ENCODE results near the gene TMEM52.

TMEM52 gene

GRCh38 chr1:1907098-1907736 lies 11.9 kb downstream of the TMEM52 start:
- TF ChIP-seq CTCF (conservative IDR thresholded peaks at IDR 0.05; ENCODE audit: control insufficient read depth, insufficient read depth, low read depth, low read length) = no peak
- DNase-seq (ENCODE audit: low read depth) = no peak
- no peak overlapping the region for H3K4me3 ChIP-seq (ENCODE audit: control insufficient read depth, low read depth, low read length)

GRCh38 chr1:1906185-1907097 lies 12.6 kb downstream of the TMEM52 start:
- TF ChIP-seq CTCF (conservative IDR thresholded peaks at IDR 0.05; ENCODE audit: control insufficient read depth, insufficient read depth, low read depth, low read length) = peak; percentile 95
- H3K4me3 ChIP-seq (ENCODE audit: control insufficient read depth, low read depth, low read length) = no peak overlapping the region
- DNase-seq (ENCODE audit: low read depth) = peak; percentile 77

- DNase-seq (ENCODE audit: low read depth) = no peak
- no peak for TF ChIP-seq CTCF (conservative IDR thresholded peaks at IDR 0.05; ENCODE audit: control insufficient read depth, insufficient read depth, low read depth, low read length)
- H3K4me3 ChIP-seq (ENCODE audit: control insufficient read depth, low read depth, low read length) = no peak overlapping the region
Measured at GRCh38 chr1:1903224-1903623, 15.9 kb downstream of the TMEM52 start.

- TF ChIP-seq CTCF (conservative IDR thresholded peaks at IDR 0.05; ENCODE audit: control insufficient read depth, insufficient read depth, low read depth, low read length) = no peak
- DNase-seq (ENCODE audit: low read depth) = no peak
- H3K4me3 ChIP-seq (ENCODE audit: control insufficient read depth, low read depth, low read length) = no peak overlapping the region
Measured at GRCh38 chr1:1901641-1902294, 17.3 kb downstream of the TMEM52 start.

- H3K4me3 ChIP-seq (ENCODE audit: control insufficient read depth, low read depth, low read length) = no peak overlapping the region
- no peak for DNase-seq (ENCODE audit: low read depth)
- no peak for TF ChIP-seq CTCF (conservative IDR thresholded peaks at IDR 0.05; ENCODE audit: control insufficient read depth, insufficient read depth, low read depth, low read length)
Measured at GRCh38 chr1:1900883-1901640, 18.0 kb downstream of the TMEM52 start.

- no peak overlapping the region for H3K4me3 ChIP-seq (ENCODE audit: control insufficient read depth, low read depth, low read length)
- no peak for DNase-seq (ENCODE audit: low read depth)
- no peak for TF ChIP-seq CTCF (conservative IDR thresholded peaks at IDR 0.05; ENCODE audit: control insufficient read depth, insufficient read depth, low read depth, low read length)
Measured at GRCh38 chr1:1899967-1900327, 19.1 kb downstream of the TMEM52 start.

Measured in fibroblast of mammary gland (primary cell).